Skeletal muscle tissue (tissue), 4 donors: Measurements from ENCODE around the gene CASP4. TPM values are rescaled to one million over a fixed set of nuclear protein-coding genes. Genes with fewer than 3 reads are reported as not detected.

Source experiments
- H3K27ac ChIP-seq: one replicate; pipeline ENCODE4 v1.7.0; 2013; ENCODE audit warnings: mild to moderate bottlenecking, low read depth, low read length, inconsistent platforms
- H3K27me3 ChIP-seq, 3 donors: one replicate each; pipeline ENCODE4 v1.7.0; 2013; ENCODE audit warnings: low read length in 3 of 3; ENCODE audit not compliant: control insufficient read depth in 3 of 3, insufficient read depth in 3 of 3
- H3K36me3 ChIP-seq, 3 donors: one replicate each; pipeline ENCODE4 v1.7.0; 2013; ENCODE audit warnings: low read length in 3 of 3; ENCODE audit not compliant: control insufficient read depth in 3 of 3, insufficient read depth in 3 of 3
- H3K4me1 ChIP-seq, 3 donors: one replicate each; pipeline ENCODE4 v1.7.0; 2013; ENCODE audit warnings: low read length in 3 of 3, mild to moderate bottlenecking in 3 of 3; ENCODE audit not compliant: control insufficient read depth in 3 of 3, insufficient read depth in 3 of 3
- H3K4me3 ChIP-seq, 3 donors: one replicate each; pipeline ENCODE4 v1.7.0; 2013; ENCODE audit warnings: low read length in 3 of 3
- H3K9ac ChIP-seq, 3 donors: one replicate each; pipeline ENCODE4 v1.7.0; 2013; ENCODE audit warnings: low read length in 3 of 3, mild to moderate bottlenecking in 3 of 3, moderate library complexity in 2 of 3, low read depth in 1 of 3
- H3K9me3 ChIP-seq, 3 donors: one replicate each; pipeline ENCODE4 v1.7.0; 2013; ENCODE audit warnings: low read length in 3 of 3; ENCODE audit not compliant: control insufficient read depth in 3 of 3
- total RNA-seq: library from RNA; depleted of rRNA; stranded (reverse); fragments of >200 nt; gene quantifications from one replicate; pipeline ENCODE4 v1.2.3, GENCODE V29; 2014
- donor health status: Osteomylitis.

Gene CASP4
- total RNA-seq, 1 donor from 2014 or later, result 38.1 TPM

GRCh38 chr11:104926771-104927611 is 41.4 kb downstream of the CASP4 start:
- Histone ChIP-seq H3K4me1 (no peaks in the 10 kb centered on the region), H3K9me3 (no peaks in the 10 kb centered on the region), H3K9ac (no peak overlapping the region), H3K27me3 (peaks cover 0 to 2% (median 0%) of the 10 kb centered on the region in 3 donors), H3K36me3 (no peaks in the 10 kb centered on the region), H3K4me3 (no peak overlapping the region), H3K27ac (no peak overlapping the region)

- Histone ChIP-seq H3K9ac (no peak overlapping the region), H3K9me3 (no peaks in the 10 kb centered on the region), H3K36me3 (no peaks in the 10 kb centered on the region), H3K4me1 (no peaks in the 10 kb centered on the region), H3K4me3 (no peak overlapping the region), H3K27ac (no peak overlapping the region), H3K27me3 (peaks cover 0 to 2% (median 0%) of the 10 kb centered on the region in 3 donors)
These were observed 42.5 kb downstream of the CASP4 start for GRCh38 chr11:104925850-104926249.

- no peaks in the 10 kb centered on the region for H3K9me3 ChIP-seq
These were observed 50.1 kb downstream of the CASP4 start for GRCh38 chr11:104918113-104918824.

GRCh38 chr11:104917271-104918112 is 50.9 kb downstream of the CASP4 start:
- Histone ChIP-seq H3K4me1 (peaks cover 0 to 12% (median 3%) of the 10 kb centered on the region in 3 donors), H3K27ac (peak overlapping the region; percentile 62), H3K36me3 (no peaks in the 10 kb centered on the region), H3K9ac (peak overlapping the region; percentile 4 to 54 (median 48)), H3K9me3 (no peaks in the 10 kb centered on the region), H3K4me3 (peak overlapping the region; percentile 45 to 63 (median 62)), H3K27me3 (no peaks in the 10 kb centered on the region)

More at GRCh38 chr11:104918113-104918824, 50.1 kb downstream of the CASP4 start:
- Histone ChIP-seq H3K9ac (peak overlapping the region; percentile 4 to 54 (median 48)), H3K4me1 (peaks cover 0 to 12% (median 3%) of the 10 kb centered on the region in 3 donors), H3K36me3 (no peaks in the 10 kb centered on the region), H3K27ac (peak overlapping the region; percentile 62), H3K4me3 (peak overlapping the region; percentile 45 to 63 (median 62)), H3K27me3 (no peaks in the 10 kb centered on the region)

- Histone ChIP-seq H3K9me3 (no peaks in the 10 kb centered on the region), H3K36me3 (no peaks in the 10 kb centered on the region), H3K27me3 (no peaks in the 10 kb centered on the region), H3K4me1 (peaks cover 0 to 12% (median 3%) of the 10 kb centered on the region in 3 donors), H3K4me3 (peak overlapping the region in 1 of 3 donors; percentile 2), H3K9ac (no peak overlapping the region), H3K27ac (peak overlapping the region; percentile 62)
These were observed 51.9 kb downstream of the CASP4 start for GRCh38 chr11:104916442-104916841.

GRCh38 chr11:104912102-104912501 is 56.3 kb downstream of the CASP4 start:
- Histone ChIP-seq H3K4me3 (no peak overlapping the region), H3K36me3 (no peaks in the 10 kb centered on the region), H3K4me1 (peaks cover 0 to 8% (median 3%) of the 10 kb centered on the region in 3 donors), H3K27ac (no peak overlapping the region), H3K9ac (no peak overlapping the region), H3K9me3 (no peaks in the 10 kb centered on the region), H3K27me3 (no peaks in the 10 kb centered on the region)

GRCh38 chr11:104908186-104908531 is 60.2 kb downstream of the CASP4 start:
- Histone ChIP-seq H3K9ac (no peak overlapping the region), H3K9me3 (no peaks in the 10 kb centered on the region), H3K27ac (no peak overlapping the region), H3K4me1 (no peaks in the 10 kb centered on the region), H3K36me3 (peaks cover 0 to 3% (median 2%) of the 10 kb centered on the region in 3 donors), H3K27me3 (no peaks in the 10 kb centered on the region), H3K4me3 (no peak overlapping the region)

GRCh38 chr11:104907521-104908185 is 60.7 kb downstream of the CASP4 start:
- Histone ChIP-seq H3K9me3 (no peaks in the 10 kb centered on the region), H3K27me3 (no peaks in the 10 kb centered on the region), H3K27ac (no peak overlapping the region), H3K9ac (no peak overlapping the region), H3K36me3 (peaks cover 0 to 3% (median 2%) of the 10 kb centered on the region in 3 donors), H3K4me1 (no peaks in the 10 kb centered on the region), H3K4me3 (no peak overlapping the region)

GRCh38 chr11:104905271-104905670 is 63.1 kb downstream of the CASP4 start:
- no peaks in the 10 kb centered on the region for H3K27me3 ChIP-seq

More at GRCh38 chr11:104905271-104905670, 63.1 kb downstream of the CASP4 start:
- Histone ChIP-seq H3K9me3 (no peaks in the 10 kb centered on the region), H3K4me1 (no peaks in the 10 kb centered on the region), H3K27ac (no peak overlapping the region), H3K9ac (no peak overlapping the region), H3K4me3 (no peak overlapping the region), H3K36me3 (peaks cover 0 to 3% (median 2%) of the 10 kb centered on the region in 3 donors)
